Activated B cell treated with CpG ODN at 0.5 μM for 24 hours (primary cell): ENCODE data around the gene PCDH9. TPM values are rescaled to one million over a fixed set of nuclear protein-coding genes. Genes with fewer than 3 reads are reported as not detected.

Experiments
- ATAC-seq: fragments of 200-7000 bp; cut with Tn5 transposase; one replicate; pipeline ENCODE4 v1.10.0; 2021; ENCODE audit warnings: low read depth, mild to moderate bottlenecking, moderate library complexity
- CTCF ChIA-PET: fragments of 350-600 bp; sonication (Branson Sonifier 250); formaldehyde crosslinking; loops from one replicate; lab custom pipeline; 2021; ENCODE audit warnings: antibody characterized with exemption; lab: Charles Lee
- POLR2A ChIA-PET: fragments of 350-600 bp; sonication (Branson Sonifier 250); formaldehyde crosslinking; loops from one replicate; lab custom pipeline; 2021; ENCODE audit warnings: antibody characterized with exemption; lab: Charles Lee
- DNase-seq: peaks from one replicate; pipeline ENCODE4 v3.0.0; 2022
- H3K27ac Mint-ChIP-seq: one replicate; pipeline ENCODE4 v1.8.0; 2020; ENCODE audit warnings: mixed read lengths
- H3K27me3 Mint-ChIP-seq: one replicate; pipeline ENCODE4 v1.8.0; 2021; ENCODE audit warnings: mixed read lengths
- H3K36me3 Mint-ChIP-seq: one replicate; pipeline ENCODE4 v1.8.0; 2021; ENCODE audit warnings: low read depth, mixed read lengths
- H3K4me1 Mint-ChIP-seq: one replicate; pipeline ENCODE4 v1.8.0; 2021; ENCODE audit warnings: mixed read lengths
- H3K4me3 Mint-ChIP-seq: one replicate; pipeline ENCODE4 v1.8.0; 2020; ENCODE audit warnings: mild to moderate bottlenecking, mixed read lengths
- H3K9me3 Mint-ChIP-seq: one replicate; pipeline ENCODE4 v1.8.0; 2020; ENCODE audit warnings: mixed read lengths
- CTCF ChIP-seq: fragments of 200-600 bp; IDR thresholded peaks from one replicate; pipeline ENCODE4 v1.8.0; 2022; ENCODE audit warnings: antibody characterized with exemption, mild to moderate bottlenecking
- intact Hi-C: fragments of 100-400 bp; cut with micrococcal nuclease; formaldehyde crosslinking; loops from one replicate; pipeline ENCODE4 v1.15.1; 2024
- total RNA-seq: library from RNA; stranded (reverse); gene quantifications from 2 replicates; pipeline ENCODE4 v1.2.3, GENCODE V29; 2022

The PCDH9 gene
- total RNA-seq, 1 donor from 2014 or later: 6.4 TPM

GRCh38 chr13:67208552-67208951 is 21.6 kb downstream of the PCDH9 start:
- CTCF ChIA-PET: no interaction called here
- no peak for ATAC-seq

GRCh38 chr13:67204764-67205163 is 25.4 kb downstream of the PCDH9 start:
- no peaks in the 10 kb centered on the region for H3K36me3 Mint-ChIP-seq
- peaks cover 13% of the 10 kb centered on the region for H3K4me1 Mint-ChIP-seq
- ChIA-PET CTCF (no interaction called here), POLR2A (no interaction called here)
- no peak for ATAC-seq
- H3K27me3 Mint-ChIP-seq: no peaks in the 10 kb centered on the region
- H3K27ac Mint-ChIP-seq: no peak overlapping the region
- intact Hi-C loops: no loop called here
- DNase-seq: no peak
- no peak for TF ChIP-seq CTCF
- H3K9me3 Mint-ChIP-seq: no peaks in the 10 kb centered on the region
- no peak overlapping the region for H3K4me3 Mint-ChIP-seq

More at GRCh38 chr13:67208552-67208951, 21.6 kb downstream of the PCDH9 start:
- peaks cover 2% of the 10 kb centered on the region for H3K36me3 Mint-ChIP-seq
- no peak overlapping the region for H3K4me3 Mint-ChIP-seq
- no peak for DNase-seq
- H3K27ac Mint-ChIP-seq: no peak overlapping the region
- POLR2A ChIA-PET: no interaction called here
- no peaks in the 10 kb centered on the region for H3K27me3 Mint-ChIP-seq
- intact Hi-C loops: no loop called here
- TF ChIP-seq CTCF: no peak
- no peaks in the 10 kb centered on the region for H3K9me3 Mint-ChIP-seq
- H3K4me1 Mint-ChIP-seq: peaks cover 13% of the 10 kb centered on the region

- intact Hi-C loops: no loop called here
- Mint-ChIP-seq H3K9me3 (no peaks in the 10 kb centered on the region), H3K27ac (no peak overlapping the region), H3K27me3 (no peaks in the 10 kb centered on the region), H3K36me3 (no peaks in the 10 kb centered on the region), H3K4me1 (peaks cover 12% of the 10 kb centered on the region), H3K4me3 (no peak overlapping the region)
- ATAC-seq (no peak), DNase-seq (no peak)
- CTCF ChIA-PET: no interaction called here
- no peak for TF ChIP-seq CTCF
- POLR2A ChIA-PET: no interaction called here
Observed at GRCh38 chr13:67200605-67201004, 29.5 kb downstream of the PCDH9 start.

- DNase-seq: no peak
- POLR2A ChIA-PET: no interaction called here
- no peaks in the 10 kb centered on the region for H3K36me3 Mint-ChIP-seq
- ATAC-seq: no peak
- CTCF ChIA-PET: no interaction called here
- TF ChIP-seq CTCF: no peak
- H3K9me3 Mint-ChIP-seq: no peaks in the 10 kb centered on the region
- intact Hi-C loops: no loop called here
- no peak overlapping the region for H3K27ac Mint-ChIP-seq
- no peaks in the 10 kb centered on the region for H3K27me3 Mint-ChIP-seq
- no peak overlapping the region for H3K4me3 Mint-ChIP-seq
- peaks cover 9% of the 10 kb centered on the region for H3K4me1 Mint-ChIP-seq
Observed at GRCh38 chr13:67200183-67200582, 30.0 kb downstream of the PCDH9 start.

GRCh38 chr13:67197704-67198103 is 32.4 kb downstream of the PCDH9 start:
- no peaks in the 10 kb centered on the region for H3K27me3 Mint-ChIP-seq
- intact Hi-C loops: no loop called here
- no peaks in the 10 kb centered on the region for H3K9me3 Mint-ChIP-seq
- TF ChIP-seq CTCF: no peak
- no peaks in the 10 kb centered on the region for H3K36me3 Mint-ChIP-seq
- ChIA-PET POLR2A (no interaction called here), CTCF (no interaction called here)
- ATAC-seq: no peak
- no peak for DNase-seq
- H3K27ac Mint-ChIP-seq: no peak overlapping the region
- no peak overlapping the region for H3K4me3 Mint-ChIP-seq
- H3K4me1 Mint-ChIP-seq: no peaks in the 10 kb centered on the region
